Activated T-cell treated with anti-CD3 and anti-CD28 coated beads for 48 hours (primary cell): ENCODE results near the gene SOAT2.
"Not testable (repeated sequence)": the region's sequence is repeated elsewhere in the genome, so short reads cannot be mapped to it uniquely, and the experiment has no call there.

ENCODE experiments used
- DNase-seq: peaks from one replicate; pipeline ENCODE4 v3.0.0-alpha.2; 2020; ENCODE audit warnings: low read depth

The SOAT2 gene

DNA sequence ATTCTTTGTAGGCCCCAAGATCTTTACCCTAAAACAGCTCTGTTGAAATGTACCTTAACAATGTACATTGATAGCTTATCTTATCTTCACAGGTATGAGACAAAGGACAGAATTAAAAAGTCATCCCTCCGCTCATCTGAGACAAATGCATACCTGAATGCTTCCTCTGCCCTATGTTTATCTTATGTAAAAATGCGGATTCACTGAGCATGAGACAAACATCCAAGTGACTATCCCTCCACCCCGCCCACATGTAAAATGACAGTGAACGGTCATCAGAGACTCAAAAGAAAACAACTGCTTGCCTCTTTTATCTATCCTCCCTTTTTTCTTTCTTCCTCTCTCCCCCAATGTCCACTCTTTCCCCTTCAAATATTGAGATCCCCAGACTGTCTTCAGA, 40.1 kb downstream of the SOAT2 start:
- DNase-seq = no peak

DNA sequence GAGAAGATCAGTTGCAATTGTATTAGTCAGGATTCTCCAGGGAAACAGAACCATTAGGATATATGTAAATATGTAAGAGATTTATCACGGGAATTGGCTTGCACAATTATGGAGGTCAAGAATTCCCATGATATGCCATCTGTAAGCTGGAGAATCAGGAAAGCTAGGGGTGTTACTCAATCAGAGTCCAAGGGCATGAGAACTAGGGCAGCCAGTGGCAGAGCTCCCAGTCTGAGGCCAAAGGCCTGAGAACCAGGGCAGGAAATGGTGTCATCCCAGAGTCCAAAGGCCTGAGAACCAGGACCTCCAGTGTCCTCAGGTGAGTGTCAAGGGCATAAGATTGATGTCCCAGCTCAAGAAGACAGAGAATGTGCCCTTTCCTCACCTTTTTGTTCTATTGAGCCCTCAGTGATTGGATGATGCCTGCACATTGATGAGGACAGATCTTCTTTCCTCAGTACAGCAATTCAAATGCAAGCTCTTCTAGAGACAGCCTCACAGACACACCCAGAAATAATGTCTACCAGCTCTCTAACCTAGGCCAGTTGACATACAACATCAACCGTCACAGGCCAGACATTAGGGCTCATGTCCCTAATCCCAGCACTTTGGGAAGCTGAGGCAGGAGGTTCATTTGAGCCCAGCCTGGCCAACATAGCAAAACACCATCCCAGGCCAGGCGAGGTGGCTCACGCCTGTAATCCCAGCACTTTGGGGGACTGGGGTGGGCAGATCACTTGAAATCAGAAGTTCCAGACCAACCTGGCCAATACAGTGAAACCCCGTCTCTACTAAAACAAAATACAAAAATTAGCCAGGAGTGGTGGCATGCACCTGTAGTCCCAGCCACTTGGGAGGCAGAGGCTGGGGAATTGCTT, 42.3 kb downstream of the SOAT2 start:
- DNase-seq = no peak

DNA sequence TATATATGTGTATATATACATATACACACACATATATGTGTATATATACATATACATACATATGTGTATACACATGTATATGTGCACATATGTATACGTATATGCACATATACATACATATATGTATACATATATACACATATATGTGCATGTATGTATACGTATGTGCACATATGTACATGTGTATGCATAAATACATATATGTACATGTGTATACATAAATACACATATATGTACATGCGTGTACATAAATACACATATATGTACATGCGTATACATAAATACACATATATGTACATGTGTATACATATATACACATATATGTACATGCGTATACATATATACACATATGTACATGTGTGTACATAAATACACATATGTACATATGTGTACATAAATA, 43.9 kb downstream of the SOAT2 start:
- no peak for DNase-seq

DNA sequence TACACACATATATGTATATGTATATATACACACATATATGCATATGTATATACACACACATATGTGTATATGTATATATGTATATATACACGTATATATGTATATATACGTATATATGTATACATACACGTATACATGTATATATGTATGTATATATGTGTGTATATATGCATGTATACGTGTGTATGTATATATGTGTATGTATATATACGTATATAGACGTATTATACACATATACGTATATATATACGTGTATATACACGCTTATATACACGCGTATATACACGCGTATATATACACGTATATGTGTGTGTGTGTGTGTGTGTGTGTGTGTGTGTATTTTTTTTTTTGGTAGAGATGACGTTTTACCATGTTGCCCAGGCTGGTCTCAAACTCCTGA, 44.4 kb downstream of the SOAT2 start:
- no peak for DNase-seq

DNA sequence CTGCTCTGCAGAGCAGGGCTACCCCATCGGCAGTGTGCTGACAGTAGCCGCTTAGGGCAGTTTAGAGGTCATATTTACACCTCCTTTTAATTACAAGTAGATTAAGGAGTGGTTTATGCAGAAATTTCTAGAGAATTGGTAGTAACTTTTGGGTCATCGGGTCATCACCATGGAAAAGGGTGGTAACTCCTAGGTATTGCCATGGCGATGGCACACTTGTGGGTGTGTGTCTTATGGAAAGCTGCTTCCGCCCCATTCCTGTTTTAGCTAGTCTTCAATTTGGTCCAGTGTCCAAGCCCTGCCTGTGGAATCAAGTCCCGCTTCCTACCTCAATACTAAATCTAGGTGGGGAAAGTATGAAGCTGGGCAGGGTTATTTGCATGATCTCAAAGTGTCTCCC, 47.8 kb downstream of the SOAT2 start:
- DNase-seq = no peak

DNA sequence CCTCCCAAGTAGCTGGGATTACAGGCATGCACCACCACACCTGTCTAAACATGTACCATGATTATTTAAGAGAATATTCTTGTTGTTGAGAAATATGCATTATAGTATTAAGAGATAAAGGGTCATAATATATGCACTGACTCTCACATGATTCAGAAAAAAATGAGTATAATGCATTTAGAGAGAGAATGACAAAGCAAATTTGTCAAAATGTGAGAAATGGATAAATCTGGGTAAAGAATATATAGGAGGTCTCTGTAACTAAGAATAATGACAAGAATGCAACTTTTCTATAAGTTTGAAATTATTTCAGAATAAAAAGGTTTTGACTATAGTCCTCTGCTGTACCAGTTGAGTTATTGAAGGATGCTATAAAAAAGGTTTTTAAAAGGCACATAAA, 49.1 kb downstream of the SOAT2 start:
- DNase-seq = no peak

DNA sequence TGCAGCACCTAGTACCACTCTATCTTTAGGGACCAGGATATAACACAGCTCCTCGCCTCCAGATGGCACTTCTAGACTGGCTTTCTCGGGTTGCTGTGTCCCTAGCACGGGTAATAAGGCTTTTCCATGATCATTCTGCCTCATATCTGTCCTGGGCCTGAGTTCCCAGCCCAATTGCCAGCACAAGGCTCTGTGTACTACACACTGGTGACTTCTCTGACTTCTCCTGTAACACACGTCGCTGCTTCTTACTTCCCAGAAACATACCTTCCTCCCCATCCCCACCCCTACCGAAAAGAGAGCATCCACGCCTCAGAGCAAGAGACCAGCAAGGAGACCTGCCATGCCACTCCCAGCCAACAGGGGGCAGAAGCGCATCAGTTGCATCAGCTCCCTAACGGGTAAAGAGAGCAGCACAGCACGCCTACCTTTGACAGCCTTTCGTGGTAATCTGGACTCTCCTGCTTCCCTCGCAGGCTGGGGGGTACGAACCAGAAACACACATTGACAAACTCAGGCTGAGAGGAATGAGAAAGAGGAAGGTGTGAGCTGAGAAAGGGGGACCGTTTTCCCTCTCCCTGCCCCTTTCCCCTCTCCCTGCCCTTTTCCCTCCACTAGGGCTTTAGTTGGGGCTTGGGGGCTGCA, 56.0 kb downstream of the SOAT2 start:
- DNase-seq = peak; percentile 87

DNA sequence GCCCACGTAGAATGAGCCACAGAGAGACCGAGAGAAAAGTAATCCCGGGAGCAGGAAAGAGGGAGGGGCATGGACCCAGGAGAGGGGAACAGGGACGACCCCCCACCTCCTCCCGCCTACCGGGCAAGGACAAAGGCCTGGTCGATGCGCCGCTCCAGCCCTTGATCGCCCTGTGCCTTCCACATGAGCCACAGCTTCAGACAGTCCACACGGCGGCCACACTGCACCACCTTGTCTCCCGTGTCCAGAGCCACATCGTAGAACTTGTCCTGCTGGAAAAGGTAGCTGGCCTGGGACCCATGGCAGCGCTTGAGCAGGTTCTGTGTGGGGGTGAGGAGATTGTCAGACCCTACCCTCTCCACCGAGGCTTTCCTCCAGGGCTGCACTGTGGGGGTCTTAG, 56.7 kb downstream of the SOAT2 start:
- DNase-seq = no peak

DNA sequence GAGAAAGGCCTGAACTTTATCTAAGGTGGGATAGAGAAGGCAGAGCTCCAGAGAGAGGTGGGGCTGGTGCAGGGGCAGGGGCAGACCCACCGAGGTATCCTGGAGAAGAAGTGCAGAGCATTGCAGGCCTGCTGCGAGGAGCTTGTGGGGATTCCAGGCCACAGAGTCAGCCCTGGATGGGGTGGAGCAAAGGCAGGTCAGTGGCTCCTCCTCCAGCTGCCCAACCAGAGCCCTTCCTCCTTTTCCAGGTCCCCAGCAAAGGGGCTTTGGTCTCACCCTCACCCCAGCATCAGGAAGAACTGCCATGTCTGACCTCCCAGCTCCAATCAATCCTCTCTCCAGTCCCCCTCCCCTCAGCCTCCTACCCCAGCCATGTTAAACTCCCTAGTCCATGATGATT, 57.4 kb downstream of the SOAT2 start:
- DNase-seq = no peak

DNA sequence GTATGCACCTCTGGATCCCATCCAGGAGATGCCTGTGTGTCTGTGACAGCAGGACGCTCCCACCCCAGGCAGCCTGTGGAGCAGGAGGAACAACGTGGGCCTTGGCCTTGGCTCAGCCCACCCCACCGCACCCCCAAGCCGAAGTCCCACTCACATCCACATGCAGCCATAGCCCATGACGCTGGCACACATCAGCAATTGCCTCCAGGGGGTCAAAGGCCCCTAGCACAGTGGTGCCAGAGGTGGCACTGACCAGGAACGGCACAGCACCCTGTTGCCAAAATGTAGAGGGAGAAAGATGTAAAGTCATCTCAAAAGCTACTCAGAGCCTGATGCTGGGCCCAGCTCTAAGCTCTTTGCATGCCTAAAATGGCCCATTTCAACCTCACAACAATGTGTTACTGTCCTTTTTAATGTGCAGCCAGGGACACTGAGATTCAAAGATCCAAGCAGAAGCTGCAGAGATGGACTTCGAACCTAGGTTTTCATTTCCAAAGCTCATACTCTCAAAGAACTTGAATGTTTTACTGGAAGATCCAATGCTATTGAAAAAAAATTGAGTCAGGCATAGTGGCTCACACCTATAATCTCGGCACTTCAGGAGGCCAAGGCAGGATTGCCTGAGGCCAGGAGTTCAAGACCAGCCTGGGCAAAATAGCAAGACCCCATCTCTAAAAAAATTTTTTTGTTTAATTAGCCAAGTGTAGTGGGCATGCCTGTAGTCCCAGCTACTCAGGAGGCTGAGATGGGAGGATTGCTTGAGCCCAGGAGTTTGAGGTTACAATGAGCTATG, 58.0 kb downstream of the SOAT2 start:
- no peak for DNase-seq

DNA sequence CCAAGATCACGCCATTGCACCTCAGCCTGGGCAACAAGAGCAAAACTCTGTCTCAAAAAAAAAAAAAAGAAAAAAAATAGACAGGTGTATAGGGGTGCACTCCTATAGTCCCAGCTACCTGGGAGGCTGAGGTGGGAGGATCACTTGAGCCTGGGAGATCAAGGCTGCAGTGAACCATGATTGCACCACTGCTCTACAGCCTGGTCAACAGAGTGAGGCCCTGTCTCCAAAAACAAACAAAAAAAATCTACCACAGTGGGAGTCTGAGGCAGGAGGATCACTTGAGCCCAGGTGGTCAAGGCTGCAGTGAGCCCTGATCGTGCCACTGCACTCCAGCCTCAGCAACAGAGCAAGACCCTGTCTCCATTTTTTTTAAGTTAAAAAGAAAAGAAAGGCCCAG, 59.7 kb downstream of the SOAT2 start:
- DNase-seq = not testable (repeated sequence)

DNA sequence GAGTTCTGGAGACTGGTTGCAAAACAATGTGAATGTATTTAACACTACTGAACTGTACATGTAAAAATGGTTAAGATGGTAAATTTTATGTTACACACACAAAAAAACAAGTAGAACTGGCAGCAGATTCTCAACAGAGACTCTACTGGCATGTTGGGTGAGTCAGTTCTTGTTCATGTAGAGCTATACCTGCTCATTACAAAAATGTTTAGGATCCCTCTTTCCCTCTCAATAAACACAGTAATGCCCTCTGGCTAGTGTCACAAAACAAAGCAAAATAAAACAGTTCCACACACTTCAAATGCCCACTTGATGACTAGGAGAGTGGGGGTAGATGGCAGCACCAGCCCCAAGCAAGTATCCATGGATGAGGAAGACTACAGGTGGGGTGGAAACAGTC, 63.6 kb downstream of the SOAT2 start:
- DNase-seq = no peak

DNA sequence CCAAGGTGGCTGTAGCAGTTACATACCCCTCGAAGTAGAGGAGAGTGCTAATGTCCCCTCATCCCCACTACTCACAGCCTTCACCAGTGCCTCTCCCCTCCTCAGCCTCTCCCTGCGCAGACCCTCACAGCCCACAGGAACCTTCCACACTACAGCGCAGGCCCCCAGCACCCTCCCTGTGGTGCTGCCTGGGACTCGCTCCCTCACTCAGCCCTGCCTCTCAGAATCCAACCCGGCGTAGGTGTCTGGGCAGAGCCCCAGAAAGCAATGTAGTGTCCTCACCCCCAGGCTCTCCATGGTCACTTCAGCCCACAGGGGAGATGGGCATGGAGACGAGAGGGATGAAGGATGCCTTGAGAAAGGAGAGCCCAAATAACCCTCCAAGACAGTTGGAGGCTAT, 66.4 kb downstream of the SOAT2 start:
- DNase-seq = no peak

DNA sequence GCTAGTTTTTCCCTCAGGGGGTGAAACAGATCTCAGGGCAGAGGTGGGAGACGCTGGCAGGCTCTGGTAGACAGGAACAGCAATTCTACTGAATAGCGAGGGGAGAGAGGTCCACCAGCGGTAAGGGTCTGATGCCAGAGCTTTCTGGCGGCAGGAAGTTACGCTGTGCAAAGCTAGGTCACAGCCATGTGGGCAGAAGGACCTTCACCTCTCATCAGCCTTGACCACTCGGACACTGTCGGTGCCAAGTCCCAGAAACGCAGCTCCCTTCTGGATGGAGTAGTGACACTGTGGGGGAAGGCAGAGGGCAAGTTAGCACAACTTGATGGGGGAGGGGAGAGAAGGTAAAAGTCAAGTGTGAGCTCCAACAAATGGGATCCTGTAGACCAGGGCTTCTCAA, 66.9 kb downstream of the SOAT2 start:
- DNase-seq = no peak

DNA sequence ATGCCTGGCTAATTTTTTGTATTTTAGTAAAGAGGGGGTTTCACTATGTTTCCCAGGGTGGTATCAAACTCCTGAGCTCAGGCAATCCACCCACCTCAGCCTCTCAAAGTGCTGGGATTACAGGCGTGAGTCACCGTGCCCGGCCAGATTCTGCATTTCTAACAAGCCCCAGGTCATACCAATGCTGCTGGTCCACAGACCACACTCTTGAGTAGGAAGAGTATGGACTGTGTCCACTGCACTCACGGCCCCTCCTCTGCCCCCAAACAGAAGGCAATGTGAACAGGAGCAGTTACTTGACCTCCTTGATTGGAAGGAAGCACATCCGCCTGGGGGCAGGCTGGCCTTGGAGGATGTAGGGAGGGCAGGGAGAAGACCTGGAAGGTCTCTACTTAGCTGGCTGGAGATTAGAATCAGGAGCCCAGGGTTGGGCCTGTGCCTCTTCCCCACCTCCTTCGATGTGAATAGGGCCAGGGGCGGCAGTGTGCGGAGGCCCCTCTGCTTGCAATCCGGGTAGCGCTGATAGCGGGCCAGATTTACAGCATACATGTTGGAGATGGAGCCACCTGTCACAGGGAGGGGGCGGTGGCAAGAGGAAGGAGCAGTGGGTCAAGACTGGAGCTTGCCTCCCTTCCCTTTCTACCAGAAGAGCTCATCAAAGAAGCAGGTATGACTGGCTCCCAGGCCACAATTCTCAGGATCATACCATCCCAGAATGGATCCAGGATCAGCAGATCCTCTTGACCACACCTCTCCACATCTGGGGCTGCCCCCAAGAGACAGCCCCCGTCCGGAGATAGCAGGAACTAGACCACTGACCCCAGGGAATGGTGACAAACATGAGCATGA, 67.8 kb downstream of the SOAT2 start:
- DNase-seq = no peak

DNA sequence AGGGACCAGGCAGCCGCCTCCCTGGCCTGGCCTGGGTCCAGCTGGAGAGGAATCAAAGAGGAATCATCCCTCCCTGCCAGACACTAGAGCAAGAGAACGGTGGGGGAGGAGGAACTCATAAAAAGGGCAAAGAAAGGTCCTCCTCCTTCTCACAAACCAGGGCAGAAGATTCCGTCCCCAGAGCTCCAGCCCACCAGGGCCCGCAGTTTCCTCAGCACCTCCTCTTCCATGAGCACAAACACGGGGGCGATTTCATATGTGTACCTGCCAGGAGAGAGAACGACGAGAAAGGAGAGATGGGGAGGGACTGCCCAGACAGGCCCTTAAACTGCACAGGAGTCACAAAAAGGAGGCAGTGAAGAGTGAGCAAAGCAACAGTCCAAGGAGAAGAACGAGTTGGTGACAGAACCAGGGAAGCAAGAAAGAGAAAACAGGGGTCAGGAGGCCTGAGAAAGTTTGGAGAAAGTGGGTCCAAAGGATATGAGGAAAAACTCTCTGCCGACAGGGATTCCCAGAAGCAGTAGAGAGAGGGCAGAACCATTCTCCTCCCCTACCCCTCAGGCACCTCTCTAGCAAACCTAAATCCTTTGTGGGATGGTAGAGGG, 68.5 kb downstream of the SOAT2 start:
- no peak for DNase-seq

DNA sequence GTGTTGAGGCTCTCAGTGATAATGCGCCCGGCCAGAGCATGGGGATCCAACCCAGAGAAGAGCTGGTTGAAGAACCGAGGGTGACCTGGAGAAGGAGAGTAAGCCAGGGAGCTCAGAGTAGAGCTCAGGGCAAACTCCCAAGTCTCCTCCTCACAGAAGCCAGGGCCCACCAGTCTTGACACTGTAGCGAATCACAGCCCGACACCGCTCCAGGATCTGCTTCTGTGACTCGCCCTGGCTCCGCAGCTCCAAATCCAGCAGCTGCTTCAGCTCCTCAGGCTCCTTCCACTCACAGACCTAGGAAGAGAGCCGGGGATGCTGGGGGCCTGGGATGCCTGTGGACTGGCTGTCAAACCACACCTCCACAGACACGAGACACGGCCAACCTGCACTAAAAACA, 69.1 kb downstream of the SOAT2 start:
- DNase-seq = no peak

DNA sequence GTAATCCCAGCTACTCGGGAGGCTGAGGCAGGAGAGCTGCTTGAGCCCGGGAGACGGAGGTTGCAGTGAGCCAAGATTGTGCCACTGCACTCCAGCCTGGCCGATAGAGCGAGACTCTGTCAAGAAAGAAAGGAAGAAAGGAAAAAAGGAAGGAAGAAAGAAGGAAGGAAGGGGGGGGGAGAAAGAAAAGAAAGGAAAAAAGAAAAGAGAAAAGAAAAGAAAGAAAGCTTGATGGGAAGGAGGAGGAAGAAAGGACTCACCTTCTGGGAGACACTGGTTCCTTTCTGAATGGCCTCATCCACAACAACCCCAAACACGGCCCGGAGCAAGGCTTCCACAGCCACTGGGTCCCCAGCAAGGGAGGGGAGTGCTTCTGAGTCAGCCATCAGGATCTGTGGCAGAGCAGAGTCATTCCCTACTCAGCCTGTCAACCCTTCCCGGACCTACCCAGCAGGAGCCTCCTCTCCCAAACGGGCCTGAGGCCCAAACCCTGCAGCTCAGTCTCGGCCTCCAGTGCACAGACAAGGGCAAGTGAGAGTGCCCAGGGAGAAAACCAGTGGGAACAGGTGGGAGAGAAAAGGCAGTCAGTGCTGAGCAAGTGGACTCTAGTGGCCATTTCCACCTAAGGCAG, 69.9 kb downstream of the SOAT2 start:
- DNase-seq = no peak
